ENCODE data around the gene ZNF217.
"Not testable (repeated sequence)": the region's sequence is repeated elsewhere in the genome, so short reads cannot be mapped to it uniquely, and the experiment has no call there.

The ZNF217 gene

GRCh38 chr20:53599378-53599777, 5.7 kb upstream of the ZNF217 start:
- no peak for FAIRE-seq
- TF ChIP-seq TAF1 (IDR thresholded peaks at IDR 0.05; ENCODE audit: borderline replicate concordance, low read depth, low read length) (no peak), POLR2AphosphoS5 (IDR thresholded peaks at IDR 0.05; ENCODE audit: low read depth, low read length) (no peak), POLR2A (IDR thresholded peaks at IDR 0.05; ENCODE audit: low read depth, low read length) (no peak)
- DNase-seq (ENCODE audit: insufficient read length): no peak

DNA sequence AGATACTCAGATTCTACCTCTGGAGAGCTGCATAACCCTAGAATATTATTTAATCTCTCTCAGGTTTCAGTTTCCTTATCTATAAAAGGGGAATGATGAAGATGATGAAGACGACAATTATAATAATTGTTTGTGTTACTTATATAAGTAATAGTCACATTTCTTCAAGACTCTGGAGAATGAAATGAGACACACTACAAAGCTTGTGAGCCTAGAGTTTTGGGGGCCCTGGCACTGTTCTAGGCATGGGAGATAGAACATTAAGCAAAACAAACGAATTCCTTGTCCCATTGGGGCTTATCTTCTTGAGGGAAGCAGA, 5.4 kb upstream of the ZNF217 start:
- DNase-seq (ENCODE audit: insufficient read length) (no peak), FAIRE-seq (no peak)
- TF ChIP-seq TAF1 (IDR thresholded peaks at IDR 0.05; ENCODE audit: borderline replicate concordance, low read depth, low read length) (no peak), POLR2AphosphoS5 (IDR thresholded peaks at IDR 0.05; ENCODE audit: low read depth, low read length) (no peak), POLR2A (IDR thresholded peaks at IDR 0.05; ENCODE audit: low read depth, low read length) (no peak)

DNA sequence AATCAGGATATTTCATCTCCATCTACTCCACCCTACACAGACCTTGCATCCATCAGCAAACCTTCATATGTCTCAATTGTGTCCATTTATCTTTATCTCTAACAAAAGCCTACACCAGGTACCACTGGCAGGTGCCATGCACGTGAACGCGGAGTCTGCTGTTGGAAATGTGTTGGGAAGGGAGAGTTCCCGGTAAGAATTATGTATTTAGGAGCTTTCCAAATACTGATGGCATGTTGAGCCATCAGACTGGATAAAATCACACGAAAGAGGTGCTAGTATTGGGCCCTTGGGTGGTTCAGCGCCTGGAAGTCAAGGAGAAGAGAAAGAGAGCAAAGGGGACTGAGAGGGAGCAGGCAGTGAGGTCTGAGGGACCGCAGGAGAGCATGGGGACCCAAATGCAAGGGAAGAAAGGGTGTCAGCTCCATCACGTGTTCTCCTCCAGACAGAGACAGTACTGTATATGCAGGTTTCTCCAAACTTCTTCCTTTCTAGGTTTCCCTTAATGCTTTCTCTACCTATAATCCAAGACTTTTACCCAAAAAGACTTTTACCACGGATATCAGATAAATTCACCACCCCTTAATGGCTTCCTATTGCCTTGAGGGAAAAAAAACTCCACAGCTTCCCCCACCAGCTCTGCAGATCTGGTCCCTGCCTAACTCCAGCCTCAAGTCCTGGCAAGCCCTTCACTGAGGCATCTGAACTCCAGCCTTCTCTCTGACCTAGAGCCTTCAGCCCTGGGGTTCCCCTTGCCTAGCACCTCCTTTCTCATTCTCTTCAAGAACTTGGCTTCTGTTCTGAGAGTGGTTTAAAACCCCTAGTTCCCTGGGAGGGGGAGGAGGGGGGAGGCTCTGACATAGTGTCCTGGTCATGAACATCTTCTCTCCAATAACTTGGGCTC, 4.8 kb upstream of the ZNF217 start:
- FAIRE-seq: peak; percentile 24
- TF ChIP-seq TAF1 (IDR thresholded peaks at IDR 0.05; ENCODE audit: borderline replicate concordance, low read depth, low read length) (no peak), POLR2A (IDR thresholded peaks at IDR 0.05; ENCODE audit: low read depth, low read length) (no peak), POLR2AphosphoS5 (IDR thresholded peaks at IDR 0.05; ENCODE audit: low read depth, low read length) (no peak)
- DNase-seq (ENCODE audit: insufficient read length): no peak

- TF ChIP-seq TAF1 (IDR thresholded peaks at IDR 0.05; ENCODE audit: borderline replicate concordance, low read depth, low read length): no peak
- TF ChIP-seq POLR2AphosphoS5 (IDR thresholded peaks at IDR 0.05; ENCODE audit: low read depth, low read length): no peak
- no peak for TF ChIP-seq POLR2A (IDR thresholded peaks at IDR 0.05; ENCODE audit: low read depth, low read length)
- no peak for DNase-seq (ENCODE audit: insufficient read length)
These were observed 4.0 kb upstream of the ZNF217 start for GRCh38 chr20:53597521-53598120.

GRCh38 chr20:53597030-53597482, 3.4 kb upstream of the ZNF217 start:
- no peak for TF ChIP-seq POLR2AphosphoS5 (IDR thresholded peaks at IDR 0.05; ENCODE audit: low read depth, low read length)
- TF ChIP-seq POLR2A (IDR thresholded peaks at IDR 0.05; ENCODE audit: low read depth, low read length): no peak
- no peak for TF ChIP-seq TAF1 (IDR thresholded peaks at IDR 0.05; ENCODE audit: borderline replicate concordance, low read depth, low read length)
- FAIRE-seq: no peak
- DNase-seq (ENCODE audit: insufficient read length): no peak

More at GRCh38 chr20:53597521-53598120, 4.0 kb upstream of the ZNF217 start:
- FAIRE-seq: no peak

- not testable (repeated sequence) for DNase-seq (ENCODE audit: insufficient read length); FAIRE-seq
These were observed 2.8 kb upstream of the ZNF217 start for GRCh38 chr20:53596189-53597001.

DNA sequence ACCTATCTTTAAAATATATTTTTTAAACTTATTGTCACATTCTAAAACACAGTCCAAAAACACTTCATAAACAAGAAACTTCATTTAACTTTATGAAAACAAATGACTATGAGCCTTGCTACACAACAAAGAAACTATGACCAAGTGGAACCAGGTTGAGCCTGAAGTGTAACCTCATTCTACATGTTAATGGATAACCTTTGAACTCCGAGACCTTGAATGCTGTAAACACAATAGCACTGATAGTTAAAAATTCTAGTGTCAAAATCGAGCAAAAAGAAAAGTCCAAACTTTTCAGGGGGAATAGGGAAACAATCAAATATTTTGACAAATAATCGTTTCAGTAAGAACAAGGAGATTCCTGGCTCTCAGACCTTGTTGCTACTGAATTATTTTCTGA, 2.1 kb upstream of the ZNF217 start:
- DNase-seq (ENCODE audit: insufficient read length); FAIRE-seq: not testable (repeated sequence)

DNA sequence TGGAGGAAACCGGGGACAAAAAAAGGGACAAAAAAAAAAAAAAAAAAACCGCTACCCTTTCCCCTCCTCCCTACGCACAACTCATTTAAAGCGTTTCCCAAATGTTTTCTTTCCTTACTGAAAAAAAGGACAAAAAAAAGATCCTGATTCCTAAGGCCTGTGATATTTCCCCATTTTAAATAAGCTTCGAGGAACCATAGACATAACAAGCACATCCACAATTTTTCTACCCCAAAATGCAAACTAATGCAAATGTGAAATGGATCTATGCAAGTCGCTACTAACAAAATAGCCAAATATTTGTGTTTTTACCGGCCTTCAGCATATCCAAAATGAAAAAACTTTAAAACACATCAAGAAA, 1.4 kb upstream of the ZNF217 start:
- FAIRE-seq: no peak

DNA sequence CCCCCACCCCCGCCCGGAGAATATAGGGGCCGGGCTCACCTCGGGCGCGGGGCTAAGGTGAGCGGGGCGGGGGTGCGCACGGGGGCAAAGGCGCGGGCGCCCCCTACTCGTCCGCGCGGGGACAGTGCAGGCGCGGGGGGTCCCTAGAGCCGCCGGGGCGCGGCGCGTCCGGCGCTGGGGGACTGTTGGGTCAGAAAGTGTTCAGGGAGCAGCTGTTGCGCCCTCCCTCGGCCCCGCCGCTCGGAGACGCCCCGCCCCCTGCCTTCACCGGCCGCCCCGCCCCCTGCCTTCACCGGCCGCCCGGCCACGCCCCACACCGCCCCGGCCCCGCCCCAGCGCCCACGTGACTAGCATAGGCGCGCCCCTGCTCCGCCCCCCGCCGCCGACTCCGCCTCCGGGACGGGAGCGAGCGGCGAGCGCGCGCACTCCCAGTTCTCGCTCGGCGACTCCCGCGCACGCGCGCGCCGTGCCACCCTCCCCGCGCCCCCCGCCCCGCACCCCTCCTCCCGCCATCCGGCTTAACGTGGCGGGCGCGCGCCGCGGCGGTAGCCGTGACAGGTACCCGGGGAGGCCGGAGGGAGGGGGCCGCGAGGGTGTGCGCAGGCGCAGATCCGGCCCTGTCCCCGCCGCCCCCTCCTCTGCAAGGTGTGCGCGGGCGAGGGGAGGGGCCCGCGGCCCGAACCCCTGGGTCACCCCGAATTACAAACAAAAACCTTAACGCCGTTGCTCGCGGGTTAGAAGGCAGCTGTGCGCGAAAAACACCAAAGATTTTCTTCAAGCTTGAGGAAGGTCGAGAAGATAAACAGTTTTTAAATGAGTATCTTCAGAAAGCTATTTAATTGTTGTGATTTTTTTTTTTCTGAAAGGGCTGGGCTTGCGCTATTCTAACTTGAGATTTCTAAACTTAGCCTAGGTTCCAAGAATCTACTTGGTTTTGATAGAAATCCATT, 704 bp upstream of the ZNF217 start:
- FAIRE-seq: peak; percentile 82
- DNase-seq (ENCODE audit: insufficient read length): peak; percentile 48
- TF ChIP-seq POLR2AphosphoS5 (IDR thresholded peaks at IDR 0.05; ENCODE audit: low read depth, low read length) (no peak), POLR2A (IDR thresholded peaks at IDR 0.05; ENCODE audit: low read depth, low read length) (no peak), TAF1 (IDR thresholded peaks at IDR 0.05; ENCODE audit: borderline replicate concordance, low read depth, low read length) (peak; percentile 40; the same call in 1 of the 2 replicates)

More for the DNA sequence above, 1.4 kb upstream of the ZNF217 start:
- TF ChIP-seq POLR2A (IDR thresholded peaks at IDR 0.05; ENCODE audit: low read depth, low read length): no peak
- DNase-seq (ENCODE audit: insufficient read length): no peak

- DNase-seq (ENCODE audit: insufficient read length): no peak
- TF ChIP-seq POLR2AphosphoS5 (IDR thresholded peaks at IDR 0.05; ENCODE audit: low read depth, low read length) (no peak), TAF1 (IDR thresholded peaks at IDR 0.05; ENCODE audit: borderline replicate concordance, low read depth, low read length) (no peak), POLR2A (IDR thresholded peaks at IDR 0.05; ENCODE audit: low read depth, low read length) (no peak; the same call in 1 of the 2 replicates)
- FAIRE-seq: no peak
These were observed 610 bp downstream of the ZNF217 start for GRCh38 chr20:53592992-53593465.

- TF ChIP-seq TAF1 (IDR thresholded peaks at IDR 0.05; ENCODE audit: borderline replicate concordance, low read depth, low read length) (peak; percentile 46; the same call in 1 of the 2 replicates), POLR2A (IDR thresholded peaks at IDR 0.05; ENCODE audit: low read depth, low read length) (peak; percentile 48; the same call in 1 of the 2 replicates), POLR2AphosphoS5 (IDR thresholded peaks at IDR 0.05; ENCODE audit: low read depth, low read length) (peak; percentile 13; the same call in 1 of the 2 replicates)
- not testable (repeated sequence) for FAIRE-seq; DNase-seq (ENCODE audit: insufficient read length)
These were observed 1.1 kb downstream of the ZNF217 start for GRCh38 chr20:53592454-53592991.
